ENCODE data around the gene SORCS3.

Gene SORCS3

GRCh38 chr10:105037022-105037421, 395.9 kb downstream of the SORCS3 start:
- H3K36me3 ChIP-seq = no peaks in the 10 kb centered on the region

GRCh38 chr10:105041956-105042355, 400.9 kb downstream of the SORCS3 start:
- H4K20me1 ChIP-seq = no peaks in the 10 kb centered on the region
- H3K4me1 ChIP-seq = no peaks in the 10 kb centered on the region
- no peaks in the 10 kb centered on the region for H3K27me3 ChIP-seq
- no peaks in the 10 kb centered on the region for H3K9me3 ChIP-seq
- no peak overlapping the region for H3K27ac ChIP-seq
- no peaks in the 10 kb centered on the region for H3K36me3 ChIP-seq
- H3K9ac ChIP-seq = no peak overlapping the region
- H3K4me3 ChIP-seq = no peak overlapping the region
- H3K4me2 ChIP-seq = no peak overlapping the region
- no peak for TF ChIP-seq Cebpa-rat (IDR thresholded peaks at IDR 0.05)

More at GRCh38 chr10:105037022-105037421, 395.9 kb downstream of the SORCS3 start:
- Histone ChIP-seq H3K27ac (no peak overlapping the region), H3K9ac (no peak overlapping the region), H3K4me3 (no peak overlapping the region), H3K9me3 (no peaks in the 10 kb centered on the region), H3K4me1 (no peaks in the 10 kb centered on the region), H4K20me1 (no peaks in the 10 kb centered on the region), H3K4me2 (no peak overlapping the region), H3K27me3 (no peaks in the 10 kb centered on the region)
- no peak for TF ChIP-seq Cebpa-rat (IDR thresholded peaks at IDR 0.05)

- no peak for TF ChIP-seq Cebpa-rat (IDR thresholded peaks at IDR 0.05)
- no peak overlapping the region for H3K9ac ChIP-seq
Measured at GRCh38 chr10:105042906-105043552, 401.9 kb downstream of the SORCS3 start.

GRCh38 chr10:105044902-105045301, 403.8 kb downstream of the SORCS3 start:
- H3K27me3 ChIP-seq = no peaks in the 10 kb centered on the region
- H3K4me1 ChIP-seq = no peaks in the 10 kb centered on the region
- no peaks in the 10 kb centered on the region for H3K36me3 ChIP-seq
- H3K9me3 ChIP-seq = no peaks in the 10 kb centered on the region
- no peak for TF ChIP-seq Cebpa-rat (IDR thresholded peaks at IDR 0.05)
- no peak overlapping the region for H3K4me2 ChIP-seq
- no peak overlapping the region for H3K4me3 ChIP-seq
- no peak overlapping the region for H3K9ac ChIP-seq
- H3K27ac ChIP-seq = no peak overlapping the region
- no peaks in the 10 kb centered on the region for H4K20me1 ChIP-seq

More at GRCh38 chr10:105042906-105043552, 401.9 kb downstream of the SORCS3 start:
- no peaks in the 10 kb centered on the region for H3K36me3 ChIP-seq
- no peak overlapping the region for H3K27ac ChIP-seq
- H3K27me3 ChIP-seq = no peaks in the 10 kb centered on the region
- H3K4me3 ChIP-seq = no peak overlapping the region
- no peaks in the 10 kb centered on the region for H3K4me1 ChIP-seq
- no peaks in the 10 kb centered on the region for H4K20me1 ChIP-seq
- no peaks in the 10 kb centered on the region for H3K9me3 ChIP-seq
- H3K4me2 ChIP-seq = no peak overlapping the region

GRCh38 chr10:105056413-105056812, 415.3 kb downstream of the SORCS3 start:
- Histone ChIP-seq H4K20me1 (no peaks in the 10 kb centered on the region), H3K36me3 (no peaks in the 10 kb centered on the region), H3K27me3 (no peaks in the 10 kb centered on the region), H3K4me3 (no peak overlapping the region), H3K9me3 (peaks cover 6% of the 10 kb centered on the region), H3K27ac (no peak overlapping the region), H3K9ac (no peak overlapping the region), H3K4me2 (no peak overlapping the region), H3K4me1 (no peaks in the 10 kb centered on the region)
- no peak for TF ChIP-seq Cebpa-rat (IDR thresholded peaks at IDR 0.05)

GRCh38 chr10:105062951-105063350, 421.9 kb downstream of the SORCS3 start:
- Histone ChIP-seq H3K9ac (no peak overlapping the region), H3K27ac (no peak overlapping the region), H4K20me1 (no peaks in the 10 kb centered on the region), H3K27me3 (no peaks in the 10 kb centered on the region), H3K4me2 (no peak overlapping the region), H3K36me3 (no peaks in the 10 kb centered on the region), H3K4me3 (no peak overlapping the region), H3K4me1 (no peaks in the 10 kb centered on the region), H3K9me3 (no peaks in the 10 kb centered on the region)
- no peak for TF ChIP-seq Cebpa-rat (IDR thresholded peaks at IDR 0.05)

- Histone ChIP-seq H3K9me3 (no peaks in the 10 kb centered on the region), H3K9ac (no peak overlapping the region), H3K36me3 (no peaks in the 10 kb centered on the region), H3K4me3 (no peak overlapping the region), H3K4me1 (no peaks in the 10 kb centered on the region), H3K4me2 (no peak overlapping the region), H3K27me3 (no peaks in the 10 kb centered on the region), H3K27ac (no peak overlapping the region), H4K20me1 (no peaks in the 10 kb centered on the region)
- no peak for TF ChIP-seq Cebpa-rat (IDR thresholded peaks at IDR 0.05)
Measured at GRCh38 chr10:105063796-105064195, 422.7 kb downstream of the SORCS3 start.

- no peak overlapping the region for H3K9ac ChIP-seq
- no peaks in the 10 kb centered on the region for H3K9me3 ChIP-seq
- no peak for TF ChIP-seq Cebpa-rat (IDR thresholded peaks at IDR 0.05)
- no peaks in the 10 kb centered on the region for H3K27me3 ChIP-seq
- no peaks in the 10 kb centered on the region for H3K36me3 ChIP-seq
- no peak overlapping the region for H3K4me2 ChIP-seq
- no peaks in the 10 kb centered on the region for H3K4me1 ChIP-seq
- H4K20me1 ChIP-seq = no peaks in the 10 kb centered on the region
- no peak overlapping the region for H3K4me3 ChIP-seq
- no peak overlapping the region for H3K27ac ChIP-seq
Measured at GRCh38 chr10:105068497-105068896, 427.4 kb downstream of the SORCS3 start.

- Histone ChIP-seq H3K4me1 (no peaks in the 10 kb centered on the region), H3K4me3 (no peak overlapping the region), H3K4me2 (no peak overlapping the region), H3K27ac (no peak overlapping the region), H3K27me3 (no peaks in the 10 kb centered on the region), H4K20me1 (no peaks in the 10 kb centered on the region), H3K9ac (no peak overlapping the region), H3K9me3 (no peaks in the 10 kb centered on the region), H3K36me3 (no peaks in the 10 kb centered on the region)
- no peak for TF ChIP-seq Cebpa-rat (IDR thresholded peaks at IDR 0.05)
Measured at GRCh38 chr10:105070249-105070648, 429.2 kb downstream of the SORCS3 start.

- Histone ChIP-seq H3K9ac (no peak overlapping the region), H3K27me3 (no peaks in the 10 kb centered on the region), H4K20me1 (no peaks in the 10 kb centered on the region), H3K27ac (no peak overlapping the region), H3K4me2 (no peak overlapping the region), H3K4me1 (no peaks in the 10 kb centered on the region), H3K4me3 (no peak overlapping the region), H3K36me3 (no peaks in the 10 kb centered on the region), H3K9me3 (no peaks in the 10 kb centered on the region)
- no peak for TF ChIP-seq Cebpa-rat (IDR thresholded peaks at IDR 0.05)
Measured at GRCh38 chr10:105070952-105071351, 429.9 kb downstream of the SORCS3 start.

GRCh38 chr10:105071980-105072379, 430.9 kb downstream of the SORCS3 start:
- Histone ChIP-seq H3K4me1 (no peaks in the 10 kb centered on the region), H3K4me2 (no peak overlapping the region), H3K4me3 (no peak overlapping the region), H4K20me1 (no peaks in the 10 kb centered on the region), H3K9ac (no peak overlapping the region), H3K27me3 (no peaks in the 10 kb centered on the region), H3K27ac (no peak overlapping the region), H3K9me3 (no peaks in the 10 kb centered on the region), H3K36me3 (no peaks in the 10 kb centered on the region)
- no peak for TF ChIP-seq Cebpa-rat (IDR thresholded peaks at IDR 0.05)
